Measurements from ENCODE around the gene FDXR. TPM values are rescaled to one million over a fixed set of nuclear protein-coding genes. Genes with fewer than 3 reads are reported as not detected.

The FDXR gene
- total RNA-seq, 1 experiment from 2014 or later = 39.7 TPM

- no peak overlapping the region for H2AFZ ChIP-seq (ENCODE audit: low read length)
- no peak overlapping the region; the same call in 1 of the 2 replicates for H3K14ac ChIP-seq (ENCODE audit: insufficient read depth, low read length)
- DNase-seq = no peak
- Mint-ChIP-seq H3K9me3 (peaks cover 0 to 2% of the 10 kb centered on the region in 2 experiments; a peak in 2 of 5 replicates), H3K4me1 (peaks cover 15 to 34% of the 10 kb centered on the region in 2 experiments), H3K36me3 (ENCODE audit: insufficient read depth in 1 of 3, low read depth in 3 of 3) (peaks cover 0 to 3% (median 3%) of the 10 kb centered on the region in 3 experiments; a peak in 4 of 7 replicates), H3K27me3 (ENCODE audit: low read depth) (peaks cover 48% of the 10 kb centered on the region), H3K27ac (no peak overlapping the region), H3K4me3 (no peak overlapping the region)
- H3K9me3 ChIP-seq (ENCODE audit: control insufficient read depth, low read depth, low read length) = no peaks in the 10 kb centered on the region
- no peak overlapping the region for H3T11ph ChIP-seq (ENCODE audit: low read length)
- no peak overlapping the region for H2BK20ac ChIP-seq (ENCODE audit: low read depth, low read length, poor library complexity, severe bottlenecking)
- H3K4me1 ChIP-seq (ENCODE audit: insufficient read depth, low read length) = no peaks in the 10 kb centered on the region
- H2BK5ac ChIP-seq (ENCODE audit: insufficient read length, low read length) = no peak overlapping the region
- H3K27ac ChIP-seq (ENCODE audit: insufficient read length, low read depth, low read length) = no peak overlapping the region
- no peak overlapping the region for H3K23ac ChIP-seq (ENCODE audit: insufficient read length, low read depth, low read length)
- H2BK15ac ChIP-seq (ENCODE audit: low read depth, low read length) = no peak overlapping the region
- H4K91ac ChIP-seq (ENCODE audit: insufficient read length, low read depth, low read length) = no peak overlapping the region
- H3K79me1 ChIP-seq (ENCODE audit: insufficient read depth, low read depth, low read length, poor library complexity, severe bottlenecking) = no peaks in the 10 kb centered on the region
- no peak overlapping the region for H2AK5ac ChIP-seq (ENCODE audit: insufficient read length, low read length)
- peaks cover 3% of the 10 kb centered on the region; the same call in 1 of the 2 replicates for H3K27me3 ChIP-seq (ENCODE audit: insufficient read depth, low read length)
- H3K56ac ChIP-seq (ENCODE audit: insufficient read length, low read depth, low read length) = no peak overlapping the region
- H3K9ac ChIP-seq (ENCODE audit: extremely low read depth, insufficient read length, low read length) = no peak overlapping the region
- no peak overlapping the region for H3K18ac ChIP-seq (ENCODE audit: insufficient read length, low read depth, low read length)
- no CpG with 5 or more reads among the region's 10 CpGs for WGBS (ENCODE audit: extremely low coverage, insufficient read length, low lambda C conversion rate)
- no peaks in the 10 kb centered on the region for H3K23me2 ChIP-seq (ENCODE audit: insufficient read length, low read depth, low read length, poor library complexity, severe bottlenecking)
- H4K20me1 ChIP-seq (ENCODE audit: control insufficient read depth, insufficient read depth, insufficient read length) = no peaks in the 10 kb centered on the region
- no peaks in the 10 kb centered on the region for H3K79me2 ChIP-seq (ENCODE audit: insufficient read depth, low read length)
- no peak overlapping the region for H3K4me2 ChIP-seq (ENCODE audit: insufficient read depth, insufficient read length, low read length)
- no peak overlapping the region for H4K8ac ChIP-seq (replicated peaks; ENCODE audit: insufficient read length, low read depth, low read length)
- H3K4ac ChIP-seq (ENCODE audit: low read depth, low read length) = no peak overlapping the region
- H2BK120ac ChIP-seq (ENCODE audit: low read depth, low read length, poor library complexity, severe bottlenecking) = no peak overlapping the region
- no peak overlapping the region for H4K5ac ChIP-seq (ENCODE audit: insufficient read length, low read depth, low read length)
- no peak overlapping the region for H2BK12ac ChIP-seq (ENCODE audit: insufficient read length, low read depth, low read length)
- no peak for TF ChIP-seq CTCF (conservative IDR thresholded peaks at IDR 0.05)
These were observed 44.6 kb upstream of the FDXR start for GRCh38 chr17:74917430-74917829.

Measured in H9 (cell line).